CMK (cell line): ENCODE results near the gene GNRH2.
"Not testable (repeated sequence)": the region's sequence is repeated elsewhere in the genome, so short reads cannot be mapped to it uniquely, and the experiment has no call there.

Experiments
- DNase-seq: peaks from one replicate; pipeline ENCODE4 v3.0.0-alpha.2; 2010; ENCODE audit warnings: low read depth

GNRH2 gene, protein sequence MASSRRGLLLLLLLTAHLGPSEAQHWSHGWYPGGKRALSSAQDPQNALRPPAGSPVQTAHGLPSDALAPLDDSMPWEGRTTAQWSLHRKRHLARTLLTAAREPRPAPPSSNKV

GRCh38 chr20:3043322-3043721 is at the start of gene GNRH2:
GNRH2 (plus strand) TSS chr20:3043622; CDS start chr20:3044415, 793 bp downstream.
- DNase-seq, result no peak

- no peak for DNase-seq
Observed at GRCh38 chr20:2995796-2996195, 47.6 kb upstream of the GNRH2 start.

- no peak for DNase-seq
Observed at GRCh38 chr20:2998728-2999127, 44.7 kb upstream of the GNRH2 start.

- no peak for DNase-seq
Observed at GRCh38 chr20:3000852-3001523, 42.4 kb upstream of the GNRH2 start.

DNA sequence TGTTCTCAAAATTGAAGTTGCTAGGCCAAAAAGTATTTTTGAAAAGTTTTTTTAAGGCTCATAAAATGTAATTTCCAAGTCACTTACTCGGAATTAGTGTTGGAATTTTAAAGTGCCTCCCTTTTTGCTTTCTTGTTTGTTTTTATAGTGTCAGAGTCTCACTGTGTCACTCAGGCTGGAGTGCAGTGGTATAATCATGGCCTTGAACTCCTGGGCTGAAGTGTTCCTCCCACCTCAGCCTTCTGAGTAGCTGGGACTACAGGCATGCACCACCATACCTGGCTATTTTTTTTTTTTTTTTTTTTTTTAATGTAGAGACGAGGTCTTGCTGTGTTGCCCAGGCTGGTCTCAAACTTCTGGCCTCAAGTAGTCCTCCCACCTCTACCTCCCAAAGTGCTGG is 40.0 kb upstream of the GNRH2 start:
- DNase-seq, result no peak

- DNase-seq, result no peak
Observed at GRCh38 chr20:3010985-3011723, 32.3 kb upstream of the GNRH2 start.

DNA sequence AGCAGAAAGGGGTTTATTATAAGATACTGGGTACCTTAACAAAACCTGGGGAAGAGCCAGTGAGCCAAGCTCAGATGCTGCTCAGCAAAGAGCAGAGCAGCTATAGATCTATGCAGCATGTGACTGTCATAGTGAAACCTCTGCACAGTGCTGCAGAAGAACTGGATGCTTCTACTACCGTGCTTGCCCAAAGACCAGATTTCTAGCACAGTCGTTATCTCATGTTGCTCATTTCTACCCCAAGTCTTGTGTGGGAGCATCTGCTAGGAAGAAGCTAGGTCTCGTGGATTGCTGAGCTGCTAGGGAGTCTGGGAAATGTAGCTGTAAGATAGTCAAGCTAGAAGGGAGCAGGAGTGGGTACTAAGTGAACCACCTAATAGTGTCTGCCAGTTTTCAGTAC is 31.7 kb upstream of the GNRH2 start:
- no peak for DNase-seq

DNA sequence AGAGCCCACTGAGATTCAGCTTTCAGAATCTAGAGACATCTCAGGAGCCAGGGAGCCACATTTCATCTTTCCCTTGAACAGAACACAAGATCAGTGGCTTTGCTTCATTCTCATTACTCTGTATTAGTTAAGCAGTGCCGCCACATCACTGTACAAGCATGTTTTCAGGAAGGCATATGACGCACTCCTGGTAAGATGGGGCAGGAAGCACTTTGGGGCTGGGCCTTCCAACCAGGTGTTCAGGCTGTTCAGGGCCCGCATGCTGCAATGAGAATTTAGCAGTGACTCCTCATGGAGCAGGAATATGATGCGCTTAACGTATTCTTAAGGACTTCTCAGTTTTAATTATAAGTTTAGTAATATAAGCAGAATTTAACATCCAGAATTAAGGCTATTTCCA is 29.7 kb upstream of the GNRH2 start:
- DNase-seq, result no peak

DNA sequence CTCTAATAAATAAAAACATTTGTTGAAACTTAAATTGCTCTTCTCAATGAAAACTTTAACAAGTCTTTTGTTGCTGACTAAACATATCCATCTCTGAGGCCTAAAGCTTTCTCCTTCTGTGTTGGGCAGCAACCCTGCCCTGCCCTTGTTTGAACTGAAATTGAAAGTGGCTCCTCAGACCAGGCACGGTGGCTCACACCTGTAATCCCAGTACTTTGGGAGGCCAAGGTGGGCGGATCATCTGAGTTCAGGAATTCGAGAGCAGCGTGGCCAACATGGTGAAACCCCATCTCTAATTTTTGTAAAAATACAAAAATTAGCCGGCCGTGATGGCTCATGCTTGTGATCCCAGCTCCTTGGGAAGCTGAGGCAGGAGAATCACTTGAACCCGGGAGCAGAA is 29.2 kb upstream of the GNRH2 start:
- DNase-seq, result no peak

DNA sequence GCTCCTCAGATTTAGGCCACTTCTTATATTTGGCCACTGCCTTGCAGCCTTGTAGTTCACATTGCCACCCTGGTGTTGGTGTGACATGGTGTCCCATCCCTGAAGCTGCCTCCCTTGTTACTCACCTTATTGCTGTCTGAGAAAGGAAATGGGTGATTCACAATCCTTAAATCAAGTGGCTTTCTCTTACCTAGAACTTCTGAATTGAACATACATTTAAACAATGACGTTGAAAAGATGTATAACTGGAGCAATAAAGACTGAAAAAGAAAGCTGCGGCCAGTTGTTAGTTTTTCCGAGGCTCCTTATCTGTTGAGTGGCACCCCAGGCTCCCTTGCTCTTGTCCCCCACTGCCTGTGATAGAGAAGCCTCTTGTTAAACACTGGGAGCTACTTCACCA is 28.8 kb upstream of the GNRH2 start:
- DNase-seq, result no peak

DNA sequence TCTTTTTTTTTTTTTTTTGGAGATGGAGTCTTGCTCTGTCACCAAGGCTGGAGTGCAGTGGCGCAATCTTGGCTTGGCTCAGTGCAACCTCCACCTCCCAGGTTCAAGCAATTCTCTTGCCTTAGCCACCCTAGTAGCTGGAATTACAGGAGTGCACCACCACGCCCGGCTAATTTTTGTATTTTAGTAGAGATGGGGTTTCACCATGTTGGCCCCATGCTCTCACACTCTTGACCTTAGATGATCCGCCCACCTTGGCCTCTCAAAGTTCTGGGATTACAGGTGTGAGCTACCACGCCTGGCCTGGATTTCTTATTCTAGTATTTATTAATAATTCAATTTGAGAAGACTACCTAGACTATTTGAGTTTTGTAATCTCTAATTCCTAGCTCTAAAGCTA is 28.1 kb upstream of the GNRH2 start:
- DNase-seq, result not testable (repeated sequence)

DNA sequence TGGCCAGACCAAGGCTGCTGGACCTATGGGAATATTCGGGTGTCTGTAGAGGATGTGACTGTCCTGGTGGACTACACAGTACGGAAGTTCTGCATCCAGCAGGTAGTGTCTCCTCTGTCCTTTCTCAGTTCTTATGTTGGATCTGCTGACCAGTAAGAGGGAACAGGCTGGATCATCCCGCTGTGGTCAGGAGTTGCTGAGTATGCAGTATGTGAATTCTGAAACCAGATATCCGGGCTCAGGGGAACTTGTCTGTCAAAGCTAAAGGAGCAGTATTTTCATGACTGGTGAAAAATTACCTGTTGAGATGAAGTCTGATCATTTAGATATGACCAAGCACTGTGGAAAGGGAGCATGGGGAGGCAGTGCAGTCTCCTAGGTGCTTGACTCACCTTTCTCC is 22.1 kb upstream of the GNRH2 start:
- no peak for DNase-seq

- no peak for DNase-seq
Observed at GRCh38 chr20:3021777-3022176, 21.6 kb upstream of the GNRH2 start.

DNA sequence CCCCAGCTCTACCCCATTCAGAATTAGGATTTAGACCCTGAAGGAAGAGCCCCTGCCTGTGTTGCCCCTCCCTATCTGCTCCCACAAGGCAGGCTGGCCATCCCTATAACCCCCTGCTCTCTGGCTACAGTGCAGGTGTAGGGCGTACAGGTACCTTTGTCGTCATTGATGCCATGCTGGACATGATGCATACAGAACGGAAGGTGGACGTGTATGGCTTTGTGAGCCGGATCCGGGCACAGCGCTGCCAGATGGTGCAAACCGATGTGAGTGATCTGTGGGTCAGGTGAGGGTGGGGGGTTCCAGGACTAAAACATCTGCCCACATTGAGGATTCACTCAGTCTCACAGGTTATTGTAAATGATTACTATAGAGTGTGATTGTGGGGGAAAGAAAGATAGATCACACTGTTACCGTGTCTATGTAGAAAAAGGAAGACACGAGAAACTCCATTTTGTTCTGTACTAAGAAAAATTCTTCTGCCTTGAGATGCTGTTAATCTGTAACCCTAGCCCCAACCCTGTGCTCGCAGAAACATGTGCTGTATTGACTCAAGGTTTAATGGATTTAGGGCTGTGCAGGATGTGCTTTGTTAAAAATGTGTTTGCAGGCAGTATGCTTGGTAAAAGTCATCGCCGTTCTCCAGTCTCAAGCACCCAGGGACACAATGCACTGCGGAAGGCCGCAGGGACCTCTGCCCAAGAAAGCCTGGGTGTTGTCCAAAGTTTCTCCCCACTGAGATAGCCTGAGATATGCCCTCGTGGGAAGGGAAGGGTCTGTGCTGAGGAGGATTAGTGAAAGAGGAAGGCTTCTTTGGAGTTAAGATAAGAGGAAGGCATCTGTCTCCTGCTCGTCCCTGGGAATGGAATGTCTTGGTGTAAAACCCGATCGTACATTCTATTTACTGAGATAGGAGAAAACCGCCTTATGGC is 20.6 kb upstream of the GNRH2 start:
- DNase-seq, result peak; percentile 42

DNA sequence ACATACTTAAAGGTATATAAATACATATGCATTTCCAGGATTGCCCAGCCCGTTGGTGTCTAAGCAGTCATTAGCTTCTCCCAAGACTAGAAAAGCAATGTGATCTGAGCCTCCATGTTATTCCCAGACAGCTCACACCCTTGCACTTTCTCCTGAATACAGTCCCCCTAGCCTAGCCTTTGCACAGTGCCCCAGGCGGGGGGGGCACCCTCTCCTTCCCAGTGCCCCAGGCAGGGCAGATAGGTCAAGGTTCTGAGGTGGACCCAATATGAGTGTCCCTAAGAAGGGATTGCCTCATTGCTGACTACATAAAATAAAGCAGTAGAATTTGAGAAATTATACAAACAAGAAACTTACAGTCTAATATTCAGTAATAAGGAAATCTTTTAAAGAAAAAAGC is 15.4 kb upstream of the GNRH2 start:
- DNase-seq, result no peak

DNA sequence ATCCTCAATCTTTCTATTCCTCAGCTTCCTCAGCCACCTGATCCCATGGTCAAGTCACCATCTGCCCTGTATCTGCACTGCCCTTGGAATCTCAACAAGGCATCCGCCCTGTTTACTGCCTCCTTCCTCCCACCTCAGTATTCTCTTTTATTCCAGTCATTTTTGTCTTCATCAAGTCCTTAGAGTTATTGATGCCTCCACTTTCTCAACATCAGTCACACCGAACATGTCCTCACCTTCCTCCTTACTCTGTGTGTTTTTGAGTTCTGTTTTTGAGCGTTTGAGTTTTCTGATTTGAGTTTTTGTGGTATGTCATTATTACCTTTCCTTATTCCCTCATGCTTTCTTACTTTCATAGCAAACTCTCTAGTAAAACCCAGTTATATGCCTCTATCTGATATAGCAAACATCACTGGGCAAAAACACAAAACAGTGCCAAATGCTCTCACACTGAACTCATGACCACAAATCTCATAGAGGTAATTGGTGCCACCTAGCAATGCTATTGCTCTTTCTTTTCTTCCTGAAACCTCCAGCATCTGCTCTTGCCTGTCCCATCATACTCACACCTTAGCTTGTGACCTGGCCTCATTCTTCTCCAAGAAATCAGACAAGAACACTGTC is 11.8 kb upstream of the GNRH2 start:
- DNase-seq, result no peak

DNA sequence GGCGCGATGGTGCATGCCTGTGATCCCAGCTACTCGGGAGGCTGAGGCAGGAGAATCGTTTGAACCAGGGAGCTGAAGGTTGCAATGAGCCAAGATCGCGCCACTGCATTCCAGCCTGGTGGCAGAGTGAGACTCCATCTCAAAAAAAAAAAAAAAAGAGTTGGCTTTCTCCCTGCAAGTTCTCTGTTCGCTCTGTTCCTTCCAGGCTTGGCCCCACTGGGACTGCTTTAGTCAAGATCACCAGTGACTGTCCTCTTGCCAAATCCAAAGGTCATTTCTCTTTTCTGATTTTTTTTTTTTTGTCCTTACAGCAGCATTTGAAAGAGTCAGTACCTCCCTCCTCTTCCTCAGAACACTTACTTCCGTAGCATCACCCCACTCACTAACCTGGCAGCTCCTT is 10.8 kb upstream of the GNRH2 start:
- no peak for DNase-seq

- DNase-seq, result no peak
Observed at GRCh38 chr20:3037654-3038053, 5.8 kb upstream of the GNRH2 start.

- DNase-seq, result no peak
Observed at GRCh38 chr20:3038454-3038853, 5.0 kb upstream of the GNRH2 start.

GRCh38 chr20:3039426-3039825 is 4.0 kb upstream of the GNRH2 start:
- no peak for DNase-seq

- no peak for DNase-seq
Observed at GRCh38 chr20:3040086-3040485, 3.3 kb upstream of the GNRH2 start.

- DNase-seq, result no peak
Observed at GRCh38 chr20:3041854-3042409, 1.5 kb upstream of the GNRH2 start.
